ENCODE data around the gene HTR3B.

The HTR3B gene

DNA sequence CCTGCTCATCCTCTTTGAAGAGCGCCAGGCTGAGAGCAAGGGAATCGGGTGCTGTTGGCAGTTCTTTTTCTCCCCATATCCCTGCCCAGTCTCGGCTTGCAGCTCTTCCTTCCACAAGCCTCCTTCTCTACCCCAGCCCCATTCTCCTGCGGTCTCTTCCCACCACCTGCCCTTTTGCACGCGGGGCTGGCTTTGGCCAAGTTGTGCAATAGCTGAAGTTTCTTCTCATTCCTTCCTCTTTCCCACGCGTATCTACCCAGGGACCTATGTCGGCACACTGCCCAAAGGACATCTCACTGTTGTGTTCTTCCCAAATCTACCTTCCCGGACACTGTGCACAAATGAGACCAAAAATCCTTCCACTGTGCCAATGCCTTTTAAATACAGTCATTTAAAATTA, 48.0 kb downstream of the HTR3B start:
- no peak for TF ChIP-seq CTCF (IDR thresholded peaks at IDR 0.05)
- H3K27ac Mint-ChIP-seq: no peak overlapping the region
- peaks cover 64% of the 10 kb centered on the region for H3K4me1 Mint-ChIP-seq
- no peaks in the 10 kb centered on the region for H3K36me3 Mint-ChIP-seq (ENCODE audit: low read depth)
- H3K4me3 Mint-ChIP-seq: no peak overlapping the region
- no peaks in the 10 kb centered on the region for H3K9me3 Mint-ChIP-seq
- DNase-seq: no peak
- peaks cover 18% of the 10 kb centered on the region for H3K27me3 Mint-ChIP-seq (ENCODE audit: low read depth, poor library complexity)

GRCh38 chr11:113954235-113954634, 49.6 kb downstream of the HTR3B start:
- DNase-seq: no peak
- no peak overlapping the region for H3K4me3 Mint-ChIP-seq
- H3K36me3 Mint-ChIP-seq (ENCODE audit: low read depth): no peaks in the 10 kb centered on the region
- H3K27me3 Mint-ChIP-seq (ENCODE audit: low read depth, poor library complexity): peaks cover 20% of the 10 kb centered on the region
- no peaks in the 10 kb centered on the region for H3K9me3 Mint-ChIP-seq
- no peak for TF ChIP-seq CTCF (IDR thresholded peaks at IDR 0.05)
- H3K27ac Mint-ChIP-seq: no peak overlapping the region
- peaks cover 72% of the 10 kb centered on the region for H3K4me1 Mint-ChIP-seq

DNA sequence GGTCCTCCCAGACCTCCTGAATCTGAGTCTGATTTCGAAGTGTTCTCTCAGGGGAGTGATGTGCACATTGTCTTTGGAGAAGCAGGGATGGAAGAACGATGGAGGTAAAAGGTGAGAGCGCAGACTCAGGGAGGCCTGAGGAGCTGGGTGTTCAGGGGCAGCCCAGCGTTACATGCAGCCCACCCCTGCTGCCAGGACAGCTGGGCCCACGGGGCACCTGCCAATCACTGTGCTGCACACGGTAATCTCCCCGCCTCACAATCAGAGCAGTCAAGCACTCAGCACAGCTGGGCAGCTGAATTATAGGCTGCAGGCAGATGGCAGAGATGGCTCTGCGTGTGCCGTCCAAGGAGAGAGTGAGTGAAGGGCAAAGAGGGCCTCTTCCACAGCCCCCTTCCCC, 52.4 kb downstream of the HTR3B start:
- Mint-ChIP-seq H3K36me3 (ENCODE audit: low read depth) (no peaks in the 10 kb centered on the region), H3K4me1 (peaks cover 71% of the 10 kb centered on the region), H3K27ac (peak overlapping the region; percentile 14), H3K4me3 (no peak overlapping the region), H3K27me3 (ENCODE audit: low read depth, poor library complexity) (peaks cover 17% of the 10 kb centered on the region), H3K9me3 (no peaks in the 10 kb centered on the region)
- DNase-seq: no peak
- no peak for TF ChIP-seq CTCF (IDR thresholded peaks at IDR 0.05)

DNA sequence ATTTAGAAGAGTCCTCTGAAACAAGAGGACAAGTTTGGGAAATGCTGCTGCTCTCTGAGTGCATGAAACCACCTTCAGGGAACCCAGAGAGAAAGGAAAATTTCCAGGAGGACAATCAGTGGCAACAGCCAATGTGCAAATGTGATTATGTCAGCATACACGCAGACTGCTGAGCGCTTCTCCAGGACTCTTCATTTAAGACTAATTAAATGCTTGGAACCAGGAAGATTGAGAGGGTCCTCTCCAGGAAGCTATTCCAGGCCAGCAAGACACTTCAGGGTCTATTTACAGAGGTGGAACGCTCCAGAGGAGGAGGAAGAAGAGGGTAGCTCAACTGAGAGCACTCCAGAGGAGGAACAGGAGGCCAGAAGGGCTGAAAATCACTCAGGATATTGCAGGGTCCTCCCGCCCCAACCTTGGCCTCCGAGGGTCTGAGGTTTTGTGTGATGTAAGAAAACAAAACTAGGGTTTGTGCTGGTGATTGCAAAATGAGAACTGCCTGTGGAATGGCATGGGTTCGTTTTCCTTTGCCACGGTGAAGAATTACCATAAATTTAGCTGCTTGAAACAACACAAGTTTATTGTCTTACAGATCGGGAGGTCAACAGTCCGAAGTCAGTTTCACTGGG, 56.2 kb downstream of the HTR3B start:
- DNase-seq: no peak
- Mint-ChIP-seq H3K27ac (peak overlapping the region; percentile 98), H3K27me3 (ENCODE audit: low read depth, poor library complexity) (peaks cover 35% of the 10 kb centered on the region), H3K36me3 (ENCODE audit: low read depth) (no peaks in the 10 kb centered on the region), H3K9me3 (no peaks in the 10 kb centered on the region), H3K4me1 (peaks cover 76% of the 10 kb centered on the region), H3K4me3 (peak overlapping the region; percentile 58)
- TF ChIP-seq CTCF (IDR thresholded peaks at IDR 0.05): no peak

- Mint-ChIP-seq H3K27ac (no peak overlapping the region), H3K9me3 (peaks cover 5% of the 10 kb centered on the region), H3K4me3 (no peak overlapping the region), H3K27me3 (ENCODE audit: low read depth, poor library complexity) (peaks cover 44% of the 10 kb centered on the region), H3K36me3 (ENCODE audit: low read depth) (no peaks in the 10 kb centered on the region), H3K4me1 (peaks cover 39% of the 10 kb centered on the region)
- TF ChIP-seq CTCF (IDR thresholded peaks at IDR 0.05): no peak
- DNase-seq: no peak
Measured at GRCh38 chr11:113967361-113967760, 62.8 kb downstream of the HTR3B start.

GRCh38 chr11:113971506-113972195, 67.1 kb downstream of the HTR3B start:
- Mint-ChIP-seq H3K4me3 (no peak overlapping the region), H3K27ac (no peak overlapping the region), H3K27me3 (ENCODE audit: low read depth, poor library complexity) (peaks cover 34% of the 10 kb centered on the region), H3K36me3 (ENCODE audit: low read depth) (no peaks in the 10 kb centered on the region), H3K4me1 (peaks cover 53% of the 10 kb centered on the region), H3K9me3 (peaks cover 5% of the 10 kb centered on the region)
- TF ChIP-seq CTCF (IDR thresholded peaks at IDR 0.05): no peak
- DNase-seq: no peak

Measured in nephron progenitor cell (in vitro differentiated cells).